ENCODE data around the gene TOMM7. TPM values are rescaled to one million over a fixed set of nuclear protein-coding genes. Genes with fewer than 3 reads are reported as not detected.

The TOMM7 gene
- total and polyA plus RNA-seq, 5 experiments from 2014 or later = 309 to 780 (median 462) TPM

DNA sequence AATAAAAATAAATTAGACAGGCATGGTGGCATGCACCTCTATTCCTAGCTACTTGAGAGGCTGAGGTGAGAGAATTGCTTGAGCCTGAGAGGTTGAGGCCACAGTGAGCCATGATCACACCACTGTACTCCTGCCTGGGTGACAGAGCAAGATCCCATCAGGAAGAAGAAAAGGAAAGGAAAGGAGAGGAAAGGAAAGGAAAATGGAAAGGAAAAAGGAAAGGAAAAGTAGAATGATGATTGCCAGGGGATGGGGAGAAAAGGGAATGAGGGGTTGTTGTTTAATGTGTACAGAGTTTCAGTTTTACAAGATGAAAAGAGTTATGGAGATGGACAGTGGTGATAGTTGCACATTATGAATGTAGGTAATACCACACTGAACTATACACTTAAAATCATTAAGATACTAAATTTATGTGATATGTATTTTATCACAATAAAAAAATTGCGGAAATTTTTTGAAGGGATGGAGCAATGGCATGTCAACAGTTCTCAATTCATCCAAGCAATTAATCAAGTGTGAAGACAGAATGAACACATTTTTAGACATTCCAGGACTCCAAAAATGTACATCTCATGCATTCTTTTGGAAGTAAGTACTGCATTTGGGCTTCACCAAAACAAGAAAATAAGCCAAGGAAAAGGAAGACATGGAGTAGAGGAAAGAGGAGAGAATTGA is 51.3 kb downstream of the TOMM7 start:
- POLR2A ChIA-PET = no interaction called here
- Mint-ChIP-seq H3K27ac (peak overlapping the region in 1 of 10 donors; percentile 85), H3K4me3 (no peak overlapping the region), H3K27me3 (peaks cover 10 to 36% (median 16%) of the 10 kb centered on the region in 5 donors), H3K4me1 (no peaks in the 10 kb centered on the region), H3K36me3 (no peaks in the 10 kb centered on the region), H3K9me3 (peaks cover 0 to 2% (median 0%) of the 10 kb centered on the region in 9 donors)
- DNase-seq (no peak), ATAC-seq (no peak)

- H3K9me3 Mint-ChIP-seq = peaks cover 0 to 5% (median 0%) of the 10 kb centered on the region in 9 donors
- H3K27ac Mint-ChIP-seq = no peak overlapping the region
- peaks cover 0 to 4% (median 0%) of the 10 kb centered on the region in 4 donors for H3K4me1 Mint-ChIP-seq
- no peak for DNase-seq
- H3K27me3 Mint-ChIP-seq = peaks cover 15 to 53% (median 22%) of the 10 kb centered on the region in 5 donors
- POLR2A ChIA-PET = no interaction called here
- ATAC-seq = no peak
- no peak overlapping the region for H3K4me3 Mint-ChIP-seq
- H3K36me3 Mint-ChIP-seq = no peaks in the 10 kb centered on the region
These were observed 57.0 kb downstream of the TOMM7 start for GRCh38 chr7:22765609-22766008.

Other genes with a start within 250 kb of the TOMM7 start
- not detected for gene IL6, start 95.6 kb downstream of the TOMM7 start, total RNA-seq
- not detected for gene IL6, start 95.6 kb downstream of the TOMM7 start, polyA plus RNA-seq
- 10 to 100 TPM; 15.2 to 15.8 TPM for gene HYCC1, start 191.3 kb upstream of the TOMM7 start, total RNA-seq
- gene HYCC1, start 191.3 kb upstream of the TOMM7 start, polyA plus RNA-seq = 10 to 100 TPM in 1 of 3 donors, 1 to 10 TPM in 2; 6.8 to 11.1 (median 8.6) TPM

Measured in naive thymus-derived CD8-positive, alpha-beta T cell (primary cell).